Mucosa of descending colon (tissue), 3 donors: ENCODE data around the gene PLCB4. TPM values are rescaled to one million over a fixed set of nuclear protein-coding genes. Genes with fewer than 3 reads are reported as not detected.
"Not testable (repeated sequence)": the region's sequence is repeated elsewhere in the genome, so short reads cannot be mapped to it uniquely, and the experiment has no call there.

Experiments
- ATAC-seq: fragments of 200-7000 bp; cut with Tn5 transposase; one replicate; pipeline ENCODE4 v1.9.1; 2020; ENCODE audit warnings: mild to moderate bottlenecking, moderate library complexity
- DNase-seq, 3 donors: peaks; one replicate each; pipeline ENCODE4 v3.0.0-alpha.2; 2020
- H3K36me3 ChIP-seq: fragments of 200-600 bp; one replicate; pipeline ENCODE4 v1.8.0; 2021; ENCODE audit warnings: low read depth, mild to moderate bottlenecking
- H3K4me1 ChIP-seq: fragments of 200-600 bp; one replicate; pipeline ENCODE4 v1.8.0; 2021; ENCODE audit warnings: low read depth, mild to moderate bottlenecking
- H3K4me3 ChIP-seq: fragments of 200-600 bp; one replicate; pipeline ENCODE4 v1.8.0; 2021; ENCODE audit warnings: mild to moderate bottlenecking
- H3K9me3 ChIP-seq: fragments of 200-600 bp; one replicate; pipeline ENCODE4 v1.8.0; 2021; ENCODE audit warnings: mild to moderate bottlenecking
- CTCF ChIP-seq: fragments of 200-600 bp; IDR thresholded peaks from one replicate; pipeline ENCODE4 v1.8.0; 2022; ENCODE audit warnings: antibody characterized with exemption, mild to moderate bottlenecking
- intact Hi-C, 2 donors: fragments of 100-400 bp; cut with DNase I in 1 of 2; cut with micrococcal nuclease in 1 of 2; formaldehyde crosslinking; loops; one replicate each; pipeline versions ENCODE4 v1.11.0 to v1.11.1; 2022; cut with DNase I, micrococcal nuclease
- total RNA-seq, 3 donors: library from RNA; stranded (reverse); fragmentation: NEBNext Ultra II Directional in 2 of 3; extraction: Animal tissue kit (Norgen Biotek cat#: 25700) in 2 of 3; gene quantifications; one replicate each; pipeline versions ENCODE4 v1.2.1 to v1.2.4, GENCODE V29; 2021 to 2023
- donor health status: DM: no; HTN: no; CAD: no; lungs with moderate emphysema.
- donor health status: DM: no; HTN: no; CAD: no.
- donor health status: DM: no; HTN: yes; CAD: no.

Gene PLCB4
- total RNA-seq, 3 donors from 2014 or later: 37.8 to 55.0 (median 51.2) TPM

- Histone ChIP-seq H3K4me3 (no peak overlapping the region), H3K4me1 (no peaks in the 10 kb centered on the region), H3K9me3 (peaks cover 2% of the 10 kb centered on the region), H3K36me3 (no peaks in the 10 kb centered on the region)
- no peak for TF ChIP-seq CTCF
- DNase-seq (no peak), ATAC-seq (no peak)
- intact Hi-C loops: no loop called here
These were observed 77.8 kb downstream of the PLCB4 start for GRCh38 chr20:9146649-9147048.

DNA sequence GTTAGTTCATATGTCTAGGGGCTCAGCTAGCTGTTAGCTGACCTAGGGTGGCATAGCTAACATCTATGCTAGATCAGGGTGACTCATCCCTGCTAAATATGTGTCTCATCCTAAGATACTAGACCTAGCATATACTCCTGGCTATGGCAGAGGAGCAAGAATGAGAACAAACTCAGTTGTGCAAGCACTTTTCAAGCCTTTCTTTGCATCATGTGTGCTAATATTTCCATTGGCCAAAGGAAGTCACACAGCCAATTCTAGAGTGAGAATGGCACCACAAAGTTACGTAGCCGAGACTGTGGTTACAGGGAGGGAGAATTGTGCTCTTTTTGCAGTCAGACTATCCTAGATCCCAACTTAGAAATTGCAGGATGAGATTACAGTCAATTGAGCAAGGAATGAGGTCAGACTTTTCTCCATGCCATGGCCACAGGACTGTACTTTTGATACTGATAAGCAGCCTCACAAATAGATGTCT lies 78.7 kb downstream of the PLCB4 start:
- Histone ChIP-seq H3K4me3 (no peak overlapping the region), H3K36me3 (no peaks in the 10 kb centered on the region), H3K4me1 (no peaks in the 10 kb centered on the region), H3K9me3 (peaks cover 9% of the 10 kb centered on the region)
- TF ChIP-seq CTCF: no peak
- no peak for ATAC-seq
- intact Hi-C loops: no loop called here
- DNase-seq: no peak

DNA sequence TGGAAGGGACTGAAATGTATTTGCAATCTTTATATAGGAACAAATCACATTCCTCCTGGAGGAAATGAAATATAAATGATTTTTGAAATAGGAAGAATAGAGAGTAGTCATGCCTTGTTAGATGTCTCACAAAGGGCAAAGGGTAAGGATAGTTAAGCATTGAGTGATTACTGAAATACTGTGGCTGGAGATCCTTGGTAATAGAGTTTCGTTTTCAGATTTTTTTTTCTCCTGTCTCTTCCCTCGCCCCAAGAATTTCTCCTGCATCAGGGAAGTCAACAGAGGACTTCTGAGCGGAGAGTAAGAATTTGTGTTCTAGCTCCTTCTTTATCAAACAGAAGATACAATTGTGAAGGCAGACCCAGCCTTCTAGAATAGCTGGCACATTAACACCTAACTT lies 79.4 kb downstream of the PLCB4 start:
- Histone ChIP-seq H3K36me3 (no peaks in the 10 kb centered on the region), H3K4me1 (no peaks in the 10 kb centered on the region), H3K4me3 (no peak overlapping the region), H3K9me3 (peaks cover 9% of the 10 kb centered on the region)
- TF ChIP-seq CTCF: no peak
- DNase-seq (no peak), ATAC-seq (no peak)
- intact Hi-C loops: no loop called here

GRCh38 chr20:9149087-9149486 lies 80.2 kb downstream of the PLCB4 start:
- H3K36me3 ChIP-seq: no peaks in the 10 kb centered on the region
- intact Hi-C loops: no loop called here
- no peak for TF ChIP-seq CTCF
- no peaks in the 10 kb centered on the region for H3K4me1 ChIP-seq
- H3K9me3 ChIP-seq: peaks cover 9% of the 10 kb centered on the region
- DNase-seq: no peak
- no peak overlapping the region for H3K4me3 ChIP-seq
- ATAC-seq: no peak

- no peak for TF ChIP-seq CTCF
- Histone ChIP-seq H3K4me1 (no peaks in the 10 kb centered on the region), H3K4me3 (no peak overlapping the region), H3K36me3 (no peaks in the 10 kb centered on the region), H3K9me3 (peaks cover 9% of the 10 kb centered on the region)
- intact Hi-C loops: no loop called here
- DNase-seq (no peak), ATAC-seq (no peak)
These were observed 80.9 kb downstream of the PLCB4 start for GRCh38 chr20:9149796-9150195.

DNA sequence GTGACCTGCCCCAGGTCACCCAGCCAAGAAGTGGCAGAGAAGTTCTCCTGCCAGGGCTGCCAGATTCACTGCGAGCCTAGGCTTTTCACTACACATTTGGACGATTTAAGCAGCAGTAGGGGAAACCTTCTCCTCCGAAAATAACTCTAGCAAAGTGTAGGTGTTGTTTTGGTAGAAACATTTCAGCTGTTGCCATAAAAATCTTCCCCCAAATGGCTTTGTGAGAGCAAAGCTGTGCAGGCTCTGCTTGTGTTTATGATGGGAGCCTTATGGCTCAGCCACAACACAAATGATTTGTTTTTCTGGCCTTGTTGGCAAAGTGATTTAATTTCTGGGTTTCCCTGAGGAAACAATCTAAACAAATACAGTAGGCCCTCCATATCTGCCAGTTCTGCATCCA lies 81.8 kb downstream of the PLCB4 start:
- no peaks in the 10 kb centered on the region for H3K36me3 ChIP-seq
- intact Hi-C loops: no loop called here

DNA sequence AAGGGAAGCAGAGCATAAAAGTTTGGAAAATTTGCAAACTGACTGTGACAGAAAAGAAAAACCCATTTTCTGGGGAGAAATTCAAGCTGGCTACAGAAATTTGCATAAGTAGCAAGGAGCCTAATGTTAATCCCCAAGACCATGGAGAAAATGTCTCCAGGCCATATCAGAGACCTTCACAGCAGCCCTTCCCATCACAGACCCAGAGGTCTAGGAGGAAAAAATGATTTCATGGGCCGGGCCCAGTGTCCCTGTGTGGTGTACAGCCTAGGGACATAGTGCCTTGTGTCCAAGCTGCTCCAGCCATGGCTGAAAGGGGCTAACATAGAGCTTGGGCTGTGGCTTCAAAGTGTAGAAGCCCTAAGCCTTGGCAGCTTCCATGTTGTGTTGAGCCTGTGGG lies 83.3 kb downstream of the PLCB4 start:
- DNase-seq, ATAC-seq, H3K9me3 ChIP-seq, H3K4me1 ChIP-seq, intact Hi-C loops, H3K36me3 ChIP-seq, H3K4me3 ChIP-seq: not testable (repeated sequence)

More for the DNA sequence above, 81.8 kb downstream of the PLCB4 start:
- no peaks in the 10 kb centered on the region for H3K4me1 ChIP-seq
- peaks cover 9% of the 10 kb centered on the region for H3K9me3 ChIP-seq
- TF ChIP-seq CTCF: no peak
- ATAC-seq (no peak), DNase-seq (no peak)
- H3K4me3 ChIP-seq: no peak overlapping the region
